Measurements from ENCODE around the gene AKAP8L. TPM values are rescaled to one million over a fixed set of nuclear protein-coding genes. Genes with fewer than 3 reads are reported as not detected.

AKAP8L gene
- total and polyA plus RNA-seq, 4 experiments from 2014 or later = 31.4 to 182 (median 119) TPM

DNA sequence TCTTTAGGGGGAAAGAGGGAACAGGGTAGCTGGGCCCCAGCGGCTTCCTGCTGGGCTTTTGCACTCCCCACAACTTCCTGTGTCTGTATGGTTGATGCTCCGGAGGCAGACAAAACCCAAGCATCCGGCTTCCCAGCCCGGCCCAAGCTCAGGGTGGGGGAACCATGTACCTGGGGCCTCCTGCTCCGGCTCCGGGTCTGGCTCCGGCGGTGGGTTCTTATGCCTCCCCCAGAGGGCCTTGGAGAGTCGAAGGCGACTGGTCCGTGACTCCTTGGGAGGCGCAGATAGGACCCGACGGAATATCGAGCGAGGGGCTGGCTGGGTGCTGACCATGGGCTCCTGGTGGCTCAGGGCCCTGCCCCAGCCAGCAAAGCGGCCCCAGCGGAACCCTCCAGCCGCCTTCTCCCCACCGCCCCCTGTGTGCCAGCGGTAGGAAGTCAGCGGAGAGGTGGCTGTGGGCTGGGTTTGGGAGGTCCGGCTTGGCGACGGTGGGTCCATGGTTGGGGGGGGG lies 45.1 kb upstream of the AKAP8L start:
- POLR2A ChIA-PET (ENCODE audit: partially characterized antibody) = interaction anchor here (0.9 to 11.3 kb wide), 24 partner anchors 10 to 612 kb away, joined by 3 to 180 read pairs (median 4); partner anchors contain the start of genes AKAP8, AKAP8L, BRD4 and PGLYRP2
- Mint-ChIP-seq H3K27me3 (no peaks in the 10 kb centered on the region), H3K4me3 (peak overlapping the region; percentile 94 to 97 (median 96)), H3K36me3 (peaks cover 20 to 41% of the 10 kb centered on the region in 2 donors), H3K27ac (peak overlapping the region; percentile 91 to 97 (median 96)), H3K4me1 (peaks cover 36 to 79% (median 57%) of the 10 kb centered on the region in 4 donors), H3K9me3 (no peaks in the 10 kb centered on the region)
- peaks cover 75% of the 10 kb centered on the region for H3K4me1 ChIP-seq (ENCODE audit: insufficient read depth, low read length)
- intact Hi-C loops (cut with micrococcal nuclease) = loop anchor here (1.0 to 5.0 kb wide), 2 partner anchors 14 to 87 kb away; partner anchors contain the start of gene AKAP8
- no peaks in the 10 kb centered on the region for H3K9me3 ChIP-seq (ENCODE audit: control insufficient read depth in 1 of 2, low read length in 2 of 2)
- H3K4me3 ChIP-seq (ENCODE audit: low read length in 2 of 2) = peak overlapping the region; percentile 83 to 98
- CTCF ChIA-PET (ENCODE audit: partially characterized antibody) = interaction anchor here (0.7 to 9.7 kb wide), 8 partner anchors 9 to 89 kb away, joined by 3 to 106 read pairs (median 5); partner anchors contain the start of genes AKAP8 and AKAP8L
- peaks cover 26% of the 10 kb centered on the region for H3K36me3 ChIP-seq (ENCODE audit: insufficient read depth, low read length)
- peak overlapping the region; percentile 91 for H3K27ac ChIP-seq (ENCODE audit: low read depth, low read length)
- DNase-seq = peak; percentile 76 to 86 (median 80)
- H3K27me3 ChIP-seq (ENCODE audit: insufficient read depth, low read length) = no peaks in the 10 kb centered on the region

- Histone ChIP-seq H3K27ac (ENCODE audit: low read depth, low read length) (peak overlapping the region; percentile 32), H3K4me3 (ENCODE audit: low read length in 2 of 2) (no peak overlapping the region), H3K36me3 (ENCODE audit: insufficient read depth, low read length) (peaks cover 38% of the 10 kb centered on the region), H3K4me1 (ENCODE audit: insufficient read depth, low read length) (peaks cover 53% of the 10 kb centered on the region), H3K27me3 (ENCODE audit: insufficient read depth, low read length) (no peaks in the 10 kb centered on the region), H3K9me3 (ENCODE audit: control insufficient read depth in 1 of 2, low read length in 2 of 2) (no peaks in the 10 kb centered on the region)
- intact Hi-C loops (cut with micrococcal nuclease) = loop anchor here (5.0 kb wide), 1 partner anchor 84 kb away; the partner anchor contains the start of gene AKAP8
- Mint-ChIP-seq H3K4me3 (peak overlapping the region; percentile 57 to 97 (median 94)), H3K4me1 (peaks cover 13 to 57% (median 37%) of the 10 kb centered on the region in 4 donors), H3K27ac (peak overlapping the region; percentile 82 to 96 (median 88)), H3K27me3 (no peaks in the 10 kb centered on the region), H3K9me3 (no peaks in the 10 kb centered on the region), H3K36me3 (peaks cover 25 to 46% of the 10 kb centered on the region in 2 donors)
- no peak for DNase-seq
- ChIA-PET CTCF (ENCODE audit: partially characterized antibody) (interaction anchor here (1.6 to 9.7 kb wide), 3 partner anchors 10 to 91 kb away, joined by 4 to 106 read pairs (median 82); partner anchors contain the start of gene AKAP8L), POLR2A (ENCODE audit: partially characterized antibody) (interaction anchor here (0.7 to 11.3 kb wide), 7 partner anchors 10 to 90 kb away, joined by 3 to 180 read pairs (median 15); partner anchors contain the start of genes AKAP8L and WIZ)
Measured at GRCh38 chr19:15461694-15462093, 42.9 kb upstream of the AKAP8L start.

GRCh38 chr19:15457701-15458484 lies 39.1 kb upstream of the AKAP8L start:
- Histone ChIP-seq H3K9me3 (ENCODE audit: control insufficient read depth in 1 of 2, low read length in 2 of 2) (no peaks in the 10 kb centered on the region), H3K27me3 (ENCODE audit: insufficient read depth, low read length) (no peaks in the 10 kb centered on the region), H3K36me3 (ENCODE audit: insufficient read depth, low read length) (peaks cover 74% of the 10 kb centered on the region), H3K4me3 (ENCODE audit: low read length in 2 of 2) (no peak overlapping the region), H3K4me1 (ENCODE audit: insufficient read depth, low read length) (peaks cover 38% of the 10 kb centered on the region), H3K27ac (ENCODE audit: low read depth, low read length) (no peak overlapping the region)
- Mint-ChIP-seq H3K27me3 (no peaks in the 10 kb centered on the region), H3K36me3 (peaks cover 45 to 61% of the 10 kb centered on the region in 2 donors), H3K27ac (peak overlapping the region in 4 of 7 donors; percentile 37 to 93 (median 48)), H3K9me3 (no peaks in the 10 kb centered on the region), H3K4me1 (peaks cover 9 to 45% (median 28%) of the 10 kb centered on the region in 4 donors), H3K4me3 (no peak overlapping the region)
- no peak for DNase-seq
- intact Hi-C loops (cut with micrococcal nuclease) = no loop called here
- CTCF ChIA-PET (ENCODE audit: partially characterized antibody) = no interaction called here
- POLR2A ChIA-PET (ENCODE audit: partially characterized antibody) = interaction anchor here (0.7 to 3.3 kb wide), 5 partner anchors 9 to 25 kb away, joined by 3 to 17 read pairs (median 7); no protein-coding TSS in a partner anchor

- DNase-seq = no peak
- Mint-ChIP-seq H3K27me3 (no peaks in the 10 kb centered on the region), H3K4me3 (no peak overlapping the region), H3K9me3 (no peaks in the 10 kb centered on the region), H3K27ac (no peak overlapping the region), H3K4me1 (peaks cover 9 to 38% (median 22%) of the 10 kb centered on the region in 4 donors), H3K36me3 (peaks cover 45 to 58% of the 10 kb centered on the region in 2 donors)
- no peaks in the 10 kb centered on the region for H3K27me3 ChIP-seq (ENCODE audit: insufficient read depth, low read length)
- H3K27ac ChIP-seq (ENCODE audit: low read depth, low read length) = no peak overlapping the region
- peaks cover 78% of the 10 kb centered on the region for H3K36me3 ChIP-seq (ENCODE audit: insufficient read depth, low read length)
- no peaks in the 10 kb centered on the region for H3K9me3 ChIP-seq (ENCODE audit: control insufficient read depth in 1 of 2, low read length in 2 of 2)
- H3K4me1 ChIP-seq (ENCODE audit: insufficient read depth, low read length) = peaks cover 30% of the 10 kb centered on the region
- CTCF ChIA-PET (ENCODE audit: partially characterized antibody) = interaction anchor here (1.0 kb wide), 2 partner anchors 94 to 99 kb away, joined by 3 to 4 read pairs; no protein-coding TSS in a partner anchor
- intact Hi-C loops (cut with micrococcal nuclease) = no loop called here
- no peak overlapping the region for H3K4me3 ChIP-seq (ENCODE audit: low read length in 2 of 2)
- POLR2A ChIA-PET (ENCODE audit: partially characterized antibody) = interaction anchor here (0.7 to 2.0 kb wide), 5 partner anchors 10 to 38 kb away, joined by 3 to 9 read pairs (median 4); partner anchors contain the start of gene AKAP8L
Measured at GRCh38 chr19:15456871-15457700, 38.3 kb upstream of the AKAP8L start.

- Mint-ChIP-seq H3K27me3 (no peaks in the 10 kb centered on the region), H3K9me3 (no peaks in the 10 kb centered on the region), H3K36me3 (peaks cover 45 to 58% of the 10 kb centered on the region in 2 donors), H3K27ac (no peak overlapping the region), H3K4me3 (no peak overlapping the region), H3K4me1 (peaks cover 7 to 33% (median 18%) of the 10 kb centered on the region in 4 donors)
- DNase-seq = no peak
- Histone ChIP-seq H3K36me3 (ENCODE audit: insufficient read depth, low read length) (peaks cover 74% of the 10 kb centered on the region), H3K4me1 (ENCODE audit: insufficient read depth, low read length) (peaks cover 24% of the 10 kb centered on the region), H3K27ac (ENCODE audit: low read depth, low read length) (no peak overlapping the region), H3K27me3 (ENCODE audit: insufficient read depth, low read length) (no peaks in the 10 kb centered on the region), H3K9me3 (ENCODE audit: control insufficient read depth in 1 of 2, low read length in 2 of 2) (no peaks in the 10 kb centered on the region), H3K4me3 (ENCODE audit: low read length in 2 of 2) (no peak overlapping the region)
- POLR2A ChIA-PET (ENCODE audit: partially characterized antibody) = interaction anchor here (0.7 to 2.0 kb wide), 7 partner anchors 10 to 77 kb away, joined by 3 to 9 read pairs (median 4); partner anchors contain the start of genes AKAP8 and AKAP8L
- CTCF ChIA-PET (ENCODE audit: partially characterized antibody) = interaction anchor here (1.0 kb wide), 2 partner anchors 94 to 99 kb away, joined by 3 to 4 read pairs; no protein-coding TSS in a partner anchor
- intact Hi-C loops (cut with micrococcal nuclease) = no loop called here
Measured at GRCh38 chr19:15456441-15456840, 37.7 kb upstream of the AKAP8L start.

GRCh38 chr19:15455996-15456395 lies 37.2 kb upstream of the AKAP8L start:
- Histone ChIP-seq H3K9me3 (ENCODE audit: control insufficient read depth in 1 of 2, low read length in 2 of 2) (no peaks in the 10 kb centered on the region), H3K27ac (ENCODE audit: low read depth, low read length) (no peak overlapping the region), H3K36me3 (ENCODE audit: insufficient read depth, low read length) (peaks cover 70% of the 10 kb centered on the region), H3K4me1 (ENCODE audit: insufficient read depth, low read length) (peaks cover 21% of the 10 kb centered on the region), H3K27me3 (ENCODE audit: insufficient read depth, low read length) (no peaks in the 10 kb centered on the region), H3K4me3 (ENCODE audit: low read length in 2 of 2) (no peak overlapping the region)
- no peak overlapping the region for H3K4me3 Mint-ChIP-seq
- H3K36me3 Mint-ChIP-seq = peaks cover 49 to 61% of the 10 kb centered on the region in 2 donors
- no peaks in the 10 kb centered on the region for H3K9me3 Mint-ChIP-seq
- no peak for DNase-seq
- intact Hi-C loops (cut with micrococcal nuclease) = no loop called here
- ChIA-PET POLR2A (ENCODE audit: partially characterized antibody) (interaction anchor here (0.7 to 9.0 kb wide), 9 partner anchors 9 to 100 kb away, joined by 3 to 180 read pairs (median 5); partner anchors contain the start of genes AKAP8, AKAP8L and RASAL3), CTCF (ENCODE audit: partially characterized antibody) (interaction anchor here (1.0 kb wide), 1 partner anchor 100 kb away, joined by 4 read pairs; no protein-coding TSS in a partner anchor)
- peaks cover 7 to 36% (median 22%) of the 10 kb centered on the region in 4 donors for H3K4me1 Mint-ChIP-seq
- H3K27me3 Mint-ChIP-seq = no peaks in the 10 kb centered on the region
- H3K27ac Mint-ChIP-seq = peak overlapping the region in 1 of 7 donors; percentile 55

Measured in CD4-positive, alpha-beta memory T cell (primary cell).